SK-N-SH treated with all-trans-retinoic acid at 6 μM for 48 hours (cell line): ENCODE data around the gene SENP1.

ENCODE experiments used
- ARNTL ChIP-seq: fragments of 450-650 bp; formaldehyde crosslinking; IDR thresholded peaks from 2 replicates; pipeline ENCODE4 v1.5.0; 2020; ENCODE audit warnings: low read depth, mild to moderate bottlenecking, moderate library complexity, borderline replicate concordance
- BACH2 ChIP-seq: fragments of 250-450 bp; sonication (Bioruptor Pico); IDR thresholded peaks from 2 replicates; pipeline ENCODE4 v1.9.0; 2021; ENCODE audit warnings: mild to moderate bottlenecking, borderline replicate concordance
- CSDC2 ChIP-seq: fragments of 250-450 bp; sonication (Bioruptor Pico); IDR thresholded peaks from 2 replicates; pipeline ENCODE4 v1.5.0; 2020; ENCODE audit warnings: mild to moderate bottlenecking, moderate library complexity
- ESRRG ChIP-seq: fragments of 250-450 bp; sonication (Bioruptor Pico); IDR thresholded peaks from 2 replicates; pipeline ENCODE4 v1.6.1; 2021; ENCODE audit warnings: mild to moderate bottlenecking
- GLIS3 ChIP-seq: fragments of 250-450 bp; sonication (Bioruptor Pico); IDR thresholded peaks from 2 replicates; pipeline ENCODE4 v1.5.0; 2020; ENCODE audit warnings: mild to moderate bottlenecking, moderate library complexity
- PATZ1 ChIP-seq: fragments of 250-450 bp; sonication (Bioruptor Pico); IDR thresholded peaks from 2 replicates; pipeline ENCODE4 v1.8.0; 2020; ENCODE audit warnings: mild to moderate bottlenecking, moderate library complexity, borderline replicate concordance
- PPARA ChIP-seq: fragments of 250-450 bp; sonication (Bioruptor Pico); IDR thresholded peaks from 2 replicates; pipeline ENCODE4 v1.5.0; 2020; ENCODE audit warnings: mild to moderate bottlenecking, borderline replicate concordance
- TCF4 ChIP-seq: fragments of 250-450 bp; sonication (Bioruptor Pico); IDR thresholded peaks from 2 replicates; pipeline ENCODE4 v1.8.0; 2021; ENCODE audit warnings: mild to moderate bottlenecking, moderate library complexity, borderline replicate concordance
- TSHZ2 ChIP-seq: fragments of 250-450 bp; sonication (Bioruptor Pico); IDR thresholded peaks from 2 replicates; pipeline ENCODE4 v1.5.0; 2020; ENCODE audit warnings: mild to moderate bottlenecking, moderate library complexity
- ZFP3 ChIP-seq: fragments of 250-450 bp; sonication (Bioruptor Pico); IDR thresholded peaks from 2 replicates; pipeline ENCODE4 v1.5.0; 2020; ENCODE audit warnings: mild to moderate bottlenecking, moderate library complexity
- ZFP30 ChIP-seq: fragments of 450-650 bp; formaldehyde crosslinking; IDR thresholded peaks from 2 replicates; pipeline ENCODE4 v1.5.0; 2022; ENCODE audit warnings: mild to moderate bottlenecking, moderate library complexity
- TF ChIP-seq, protein P1 (sequence below): fragments of 250-450 bp; sonication (Bioruptor Pico); IDR thresholded peaks from 2 replicates; pipeline ENCODE4 v1.5.1; 2020; ENCODE audit warnings: low read depth, mild to moderate bottlenecking, moderate library complexity

DNA sequence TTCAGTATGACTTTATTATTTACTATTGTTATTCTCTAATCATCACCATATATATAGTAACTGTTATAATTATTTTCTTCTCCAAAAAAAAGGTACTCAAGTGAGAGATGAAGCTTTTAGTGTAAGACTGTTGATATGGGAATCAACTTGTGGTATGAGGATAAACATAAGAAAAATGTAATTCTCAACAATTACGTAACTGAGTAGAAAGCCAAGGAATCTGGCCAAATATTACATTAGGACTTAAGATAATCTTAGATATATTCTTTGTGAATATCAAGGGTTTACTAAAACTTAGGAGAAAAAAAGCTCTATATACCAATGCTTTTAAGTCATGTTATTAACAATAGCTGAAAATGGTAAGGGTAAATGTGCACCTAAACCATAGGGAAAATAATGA, 13.3 kb downstream of the SENP1 start:
- TF ChIP-seq, protein P1, sequence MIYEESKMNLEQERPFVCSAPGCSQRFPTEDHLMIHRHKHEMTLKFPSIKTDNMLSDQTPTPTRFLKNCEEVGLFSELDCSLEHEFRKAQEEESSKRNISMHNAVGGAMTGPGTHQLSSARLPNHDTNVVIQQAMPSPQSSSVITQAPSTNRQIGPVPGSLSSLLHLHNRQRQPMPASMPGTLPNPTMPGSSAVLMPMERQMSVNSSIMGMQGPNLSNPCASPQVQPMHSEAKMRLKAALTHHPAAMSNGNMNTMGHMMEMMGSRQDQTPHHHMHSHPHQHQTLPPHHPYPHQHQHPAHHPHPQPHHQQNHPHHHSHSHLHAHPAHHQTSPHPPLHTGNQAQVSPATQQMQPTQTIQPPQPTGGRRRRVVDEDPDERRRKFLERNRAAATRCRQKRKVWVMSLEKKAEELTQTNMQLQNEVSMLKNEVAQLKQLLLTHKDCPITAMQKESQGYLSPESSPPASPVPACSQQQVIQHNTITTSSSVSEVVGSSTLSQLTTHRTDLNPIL (CRISPR knock-in tag) = no peak
- TF ChIP-seq ESRRG (CRISPR knock-in tag) (no peak), ZFP3 (CRISPR knock-in tag) (no peak), PATZ1 (CRISPR knock-in tag) (no peak), PPARA (no peak), TCF4 (CRISPR knock-in tag) (no peak), BACH2 (CRISPR knock-in tag) (no peak), GLIS3 (no peak), CSDC2 (no peak), ZFP30 (no peak), TSHZ2 (CRISPR knock-in tag) (no peak), ARNTL (CRISPR knock-in tag) (no peak)
